PC-3 (cell line): ENCODE results near the gene MAD1L1. TPM values are rescaled to one million over a fixed set of nuclear protein-coding genes. Genes with fewer than 3 reads are reported as not detected.

Source experiments
- ATAC-seq: fragments of 200-7000 bp; cut with Tn5 transposase; 2 replicates; pipeline ENCODE4 v1.9.1; 2020; ENCODE audit warnings: mild to moderate bottlenecking, moderate library complexity
- BruUV-seq: library from RNA; stranded (reverse); fragments of 400-500 nt; replicated peaks from 2 replicates; lab custom pipeline; 2021; lab: Mats Ljungman, UMichigan
- CTCF ChIA-PET: fragments of 300-600 bp; sonication (Branson Sonifier 250); formaldehyde crosslinking; loops from one replicate; lab custom pipeline; 2022; ENCODE audit warnings: antibody characterized with exemption; lab: Charles Lee
- POLR2A ChIA-PET: fragments of 300-600 bp; sonication (Branson Sonifier 250); formaldehyde crosslinking; loops from one replicate; lab custom pipeline; 2022; ENCODE audit warnings: antibody characterized with exemption; ENCODE audit not compliant: unreplicated experiment; lab: Charles Lee
- DNase-seq: peaks from one replicate; pipeline ENCODE4 v3.0.0-alpha.2; 2015
- H2AFZ ChIP-seq: fragments of 300-600 bp; sonication (generic); 2 replicates; pipeline ENCODE4 v1.6.0; 2016; ENCODE audit warnings: antibody characterized with exemption, low read length
- H3F3A ChIP-seq: fragments of 300-600 bp; sonication (generic); one replicate; pipeline ENCODE4 v1.6.0; 2017; ENCODE audit warnings: antibody characterized with exemption, low read length, control low read depth, mild to moderate bottlenecking; ENCODE audit not compliant: unreplicated experiment
- H3K27ac ChIP-seq: fragments of 300-600 bp; sonication (generic); 2 replicates; pipeline ENCODE4 v1.5.1; 2016; ENCODE audit warnings: mild to moderate bottlenecking, low read length
- H3K27me3 ChIP-seq: fragments of 300-600 bp; sonication (generic); 2 replicates; pipeline ENCODE4 v1.6.1; 2016; ENCODE audit warnings: low read length, mixed read lengths
- H3K36me3 ChIP-seq: fragments of 300-600 bp; sonication (generic); 2 replicates; pipeline ENCODE4 v1.6.1; 2016; ENCODE audit warnings: low read depth, mixed run types, low read length, mixed read lengths
- H3K4me1 ChIP-seq: fragments of 300-600 bp; sonication (generic); 2 replicates; pipeline ENCODE4 v1.5.1; 2016; ENCODE audit warnings: low read length; ENCODE audit not compliant: insufficient read depth
- H3K4me2 ChIP-seq: fragments of 300-600 bp; sonication (generic); 2 replicates; pipeline ENCODE4 v1.6.0; 2016; ENCODE audit warnings: low read length
- H3K4me3 ChIP-seq: fragments of 300-600 bp; sonication (generic); 2 replicates; pipeline ENCODE4 v1.5.1; 2016; ENCODE audit warnings: mild to moderate bottlenecking, low read length, mixed read lengths
- H3K79me2 ChIP-seq: fragments of 300-600 bp; sonication (generic); 2 replicates; pipeline ENCODE4 v1.6.1; 2017; ENCODE audit warnings: low read length, mixed read lengths
- H3K9ac ChIP-seq: fragments of 300-600 bp; sonication (generic); 2 replicates; pipeline ENCODE4 v1.6.0; 2016; ENCODE audit warnings: mild to moderate bottlenecking, low read length
- H3K9me2 ChIP-seq: fragments of 300-600 bp; sonication (generic); replicated peaks from 2 replicates; pipeline ENCODE4 v1.6.1; 2016; ENCODE audit warnings: mixed run types, low read length, mixed read lengths
- H3K9me3 ChIP-seq: fragments of 300-600 bp; sonication (generic); 2 replicates; pipeline ENCODE4 v1.6.1; 2016; ENCODE audit warnings: low read length, mixed read lengths
- H4K20me1 ChIP-seq: fragments of 300-600 bp; sonication (generic); 2 replicates; pipeline ENCODE4 v1.6.1; 2016; ENCODE audit warnings: low read length, mixed read lengths
- EZH2 ChIP-seq: fragments of 300-600 bp; sonication (generic); IDR thresholded peaks from one replicate; pipeline ENCODE4 v1.6.1; 2017; ENCODE audit warnings: antibody characterized with exemption, mild to moderate bottlenecking, low read length; ENCODE audit not compliant: unreplicated experiment
- EZH2phosphoT487 ChIP-seq: fragments of 300-600 bp; sonication (generic); IDR thresholded peaks from 2 replicates; pipeline ENCODE4 v1.6.1; 2018; ENCODE audit warnings: mild to moderate bottlenecking, antibody characterized with exemption, low read length, borderline replicate concordance
- intact Hi-C: fragments of 100-400 bp; cut with micrococcal nuclease; formaldehyde crosslinking; loops from 2 replicates; pipeline ENCODE4 v1.9.0; 2023
- total RNA-seq: library from RNA; depleted of rRNA; stranded (reverse); fragments of >200 nt; gene quantifications from 2 replicates; pipeline ENCODE4 v1.2.3, GENCODE V29; 2014
- TF ChIP-seq, protein P1 (sequence below): fragments of 300-600 bp; sonication (generic); conservative IDR thresholded peaks from 2 replicates; pipeline ENCODE4 v1.5.1; 2017; ENCODE audit warnings: antibody characterized with exemption, low read depth, mild to moderate bottlenecking, low read length

The MAD1L1 gene
- total RNA-seq, 1 experiment from 2014 or later, result 88.4 TPM

- Histone ChIP-seq H3K27me3 (no peaks in the 10 kb centered on the region), H3K4me2 (no peak overlapping the region), H3K4me1 (no peaks in the 10 kb centered on the region), H4K20me1 (no peaks in the 10 kb centered on the region), H3K79me2 (0 out of 2 replicates have a peak, but pooled peaks cover 2% of the 10 kb centered on the region), H2AFZ (no peak overlapping the region), H3K9me2 (no peaks in the 10 kb centered on the region), H3K27ac (no peak overlapping the region), H3K9me3 (no peaks in the 10 kb centered on the region), H3F3A (no peaks in the 10 kb centered on the region), H3K4me3 (no peak overlapping the region), H3K36me3 (peaks cover 3% of the 10 kb centered on the region; the same call in 1 of the 2 replicates), H3K9ac (no peak overlapping the region)
- no TSS peak for BruUV-seq
- intact Hi-C loops, result no loop called here
- TF ChIP-seq, protein P1, sequence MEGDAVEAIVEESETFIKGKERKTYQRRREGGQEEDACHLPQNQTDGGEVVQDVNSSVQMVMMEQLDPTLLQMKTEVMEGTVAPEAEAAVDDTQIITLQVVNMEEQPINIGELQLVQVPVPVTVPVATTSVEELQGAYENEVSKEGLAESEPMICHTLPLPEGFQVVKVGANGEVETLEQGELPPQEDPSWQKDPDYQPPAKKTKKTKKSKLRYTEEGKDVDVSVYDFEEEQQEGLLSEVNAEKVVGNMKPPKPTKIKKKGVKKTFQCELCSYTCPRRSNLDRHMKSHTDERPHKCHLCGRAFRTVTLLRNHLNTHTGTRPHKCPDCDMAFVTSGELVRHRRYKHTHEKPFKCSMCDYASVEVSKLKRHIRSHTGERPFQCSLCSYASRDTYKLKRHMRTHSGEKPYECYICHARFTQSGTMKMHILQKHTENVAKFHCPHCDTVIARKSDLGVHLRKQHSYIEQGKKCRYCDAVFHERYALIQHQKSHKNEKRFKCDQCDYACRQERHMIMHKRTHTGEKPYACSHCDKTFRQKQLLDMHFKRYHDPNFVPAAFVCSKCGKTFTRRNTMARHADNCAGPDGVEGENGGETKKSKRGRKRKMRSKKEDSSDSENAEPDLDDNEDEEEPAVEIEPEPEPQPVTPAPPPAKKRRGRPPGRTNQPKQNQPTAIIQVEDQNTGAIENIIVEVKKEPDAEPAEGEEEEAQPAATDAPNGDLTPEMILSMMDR, result no peak
- TF ChIP-seq EZH2phosphoT487, result no peak
- CTCF ChIA-PET, result no interaction called here
- ATAC-seq (no peak), DNase-seq (no peak)
- POLR2A ChIA-PET, result no interaction called here
Measured at GRCh38 chr7:2182461-2182860, 50.3 kb downstream of the MAD1L1 start.

GRCh38 chr7:2181077-2181854 lies 51.5 kb downstream of the MAD1L1 start:
- DNase-seq, result no peak
- intact Hi-C loops, result no loop called here
- no peaks in the 10 kb centered on the region for H3K79me2 ChIP-seq
- BruUV-seq, result no TSS peak
- no peak overlapping the region for H2AFZ ChIP-seq
- peaks cover 3% of the 10 kb centered on the region; the same call in 1 of the 2 replicates for H3K36me3 ChIP-seq
- ChIA-PET POLR2A (no interaction called here), CTCF (no interaction called here)
- H3F3A ChIP-seq, result no peaks in the 10 kb centered on the region
- H3K4me2 ChIP-seq, result no peak overlapping the region
- TF ChIP-seq EZH2phosphoT487 (no peak), EZH2 (no peak)
- TF ChIP-seq, protein P1, result no peak
- no peaks in the 10 kb centered on the region for H3K27me3 ChIP-seq
- H4K20me1 ChIP-seq, result no peaks in the 10 kb centered on the region
- H3K9me3 ChIP-seq, result no peaks in the 10 kb centered on the region
- peaks cover 2% of the 10 kb centered on the region; the same call in 1 of the 2 replicates for H3K4me1 ChIP-seq
- no peak overlapping the region for H3K4me3 ChIP-seq
- no peak overlapping the region for H3K27ac ChIP-seq
- no peak overlapping the region for H3K9ac ChIP-seq
- no peak for ATAC-seq
- H3K9me2 ChIP-seq, result no peaks in the 10 kb centered on the region

DNA sequence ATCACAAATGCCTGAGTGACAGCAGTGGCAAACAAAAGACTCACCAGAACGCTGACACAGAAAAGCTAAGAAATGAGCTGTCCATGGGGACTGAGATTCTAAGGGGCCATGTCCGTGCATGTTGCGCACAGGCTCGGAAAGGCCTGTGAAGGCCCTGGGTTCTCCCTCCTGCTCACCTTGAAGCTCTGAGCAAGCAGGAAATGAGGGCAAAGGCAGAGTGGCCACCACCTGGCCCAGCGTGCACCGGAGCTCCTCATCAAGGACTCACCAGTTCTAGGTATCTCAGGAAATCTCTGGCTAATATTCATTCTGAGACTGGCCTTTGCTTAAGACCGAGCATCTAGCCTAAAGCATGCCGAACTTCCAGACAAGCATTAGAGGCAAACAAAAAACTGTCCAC lies 52.7 kb downstream of the MAD1L1 start:
- H3K4me1 ChIP-seq, result peaks cover 14% of the 10 kb centered on the region
- no peak overlapping the region for H3K4me3 ChIP-seq
- no peak overlapping the region for H3K9ac ChIP-seq
- H3K4me2 ChIP-seq, result no peak overlapping the region
- BruUV-seq, result no TSS peak
- H3K79me2 ChIP-seq, result no peaks in the 10 kb centered on the region
- peaks cover 3% of the 10 kb centered on the region; the same call in 1 of the 2 replicates for H3K36me3 ChIP-seq
- intact Hi-C loops, result no loop called here
- H4K20me1 ChIP-seq, result no peaks in the 10 kb centered on the region
- H3K27ac ChIP-seq, result no peak overlapping the region
- H3K27me3 ChIP-seq, result no peaks in the 10 kb centered on the region
- CTCF ChIA-PET, result no interaction called here
- no peaks in the 10 kb centered on the region for H3F3A ChIP-seq
- no peak for DNase-seq
- no peak for ATAC-seq
- POLR2A ChIA-PET, result no interaction called here
- no peaks in the 10 kb centered on the region for H3K9me3 ChIP-seq
- TF ChIP-seq EZH2phosphoT487, result no peak
- TF ChIP-seq EZH2, result no peak
- TF ChIP-seq, protein P1, result no peak
- H3K9me2 ChIP-seq, result no peaks in the 10 kb centered on the region
- no peak overlapping the region for H2AFZ ChIP-seq
